ENCODE measurements around the gene EFCAB14.

DNA sequence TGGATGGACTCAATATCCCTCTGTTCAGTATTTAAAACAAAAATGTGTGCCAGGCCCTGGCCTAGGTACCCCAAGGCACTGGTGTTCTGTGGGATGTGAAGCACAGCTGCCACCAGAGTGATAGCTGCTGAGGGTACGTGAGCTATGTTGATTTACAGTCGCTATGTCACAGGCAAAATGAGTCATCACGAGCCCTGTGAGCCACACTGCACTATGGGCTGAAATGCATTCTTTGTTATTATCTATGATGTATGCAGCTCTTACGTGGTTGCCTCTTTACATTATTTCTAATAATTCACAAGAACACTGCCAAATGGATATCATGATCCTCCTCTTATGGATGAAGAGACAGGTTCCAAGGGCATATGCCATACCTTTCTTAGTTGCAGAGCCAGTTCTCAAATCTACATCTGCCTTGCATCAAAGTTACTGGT lies 45.1 kb downstream of the EFCAB14 start:
- TF ChIP-seq, protein P1, sequence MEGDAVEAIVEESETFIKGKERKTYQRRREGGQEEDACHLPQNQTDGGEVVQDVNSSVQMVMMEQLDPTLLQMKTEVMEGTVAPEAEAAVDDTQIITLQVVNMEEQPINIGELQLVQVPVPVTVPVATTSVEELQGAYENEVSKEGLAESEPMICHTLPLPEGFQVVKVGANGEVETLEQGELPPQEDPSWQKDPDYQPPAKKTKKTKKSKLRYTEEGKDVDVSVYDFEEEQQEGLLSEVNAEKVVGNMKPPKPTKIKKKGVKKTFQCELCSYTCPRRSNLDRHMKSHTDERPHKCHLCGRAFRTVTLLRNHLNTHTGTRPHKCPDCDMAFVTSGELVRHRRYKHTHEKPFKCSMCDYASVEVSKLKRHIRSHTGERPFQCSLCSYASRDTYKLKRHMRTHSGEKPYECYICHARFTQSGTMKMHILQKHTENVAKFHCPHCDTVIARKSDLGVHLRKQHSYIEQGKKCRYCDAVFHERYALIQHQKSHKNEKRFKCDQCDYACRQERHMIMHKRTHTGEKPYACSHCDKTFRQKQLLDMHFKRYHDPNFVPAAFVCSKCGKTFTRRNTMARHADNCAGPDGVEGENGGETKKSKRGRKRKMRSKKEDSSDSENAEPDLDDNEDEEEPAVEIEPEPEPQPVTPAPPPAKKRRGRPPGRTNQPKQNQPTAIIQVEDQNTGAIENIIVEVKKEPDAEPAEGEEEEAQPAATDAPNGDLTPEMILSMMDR (conservative IDR thresholded peaks at IDR 0.05 in 1 of 2, IDR thresholded peaks at IDR 0.05 in 1 of 2; ENCODE audit: extremely low read depth in 1 of 2, insufficient read depth in 1 of 2, low read depth in 1 of 2, low read length in 2 of 2): no peak
- no peak for TF ChIP-seq EZH2 (IDR thresholded peaks at IDR 0.05; ENCODE audit: borderline replicate concordance, low read length)

All from mammary epithelial cell (primary cell).